HG02938 (cell line): ENCODE measurements around the gene GATAD2A.

Source experiments
- ATAC-seq: cut with Tn5 transposase; IDR thresholded peaks from one replicate; pipeline ENCODE4 v1.9.1; 2021; ENCODE audit warnings: mild to moderate bottlenecking, moderate library complexity; ENCODE audit not compliant: unreplicated experiment

Gene GATAD2A

DNA sequence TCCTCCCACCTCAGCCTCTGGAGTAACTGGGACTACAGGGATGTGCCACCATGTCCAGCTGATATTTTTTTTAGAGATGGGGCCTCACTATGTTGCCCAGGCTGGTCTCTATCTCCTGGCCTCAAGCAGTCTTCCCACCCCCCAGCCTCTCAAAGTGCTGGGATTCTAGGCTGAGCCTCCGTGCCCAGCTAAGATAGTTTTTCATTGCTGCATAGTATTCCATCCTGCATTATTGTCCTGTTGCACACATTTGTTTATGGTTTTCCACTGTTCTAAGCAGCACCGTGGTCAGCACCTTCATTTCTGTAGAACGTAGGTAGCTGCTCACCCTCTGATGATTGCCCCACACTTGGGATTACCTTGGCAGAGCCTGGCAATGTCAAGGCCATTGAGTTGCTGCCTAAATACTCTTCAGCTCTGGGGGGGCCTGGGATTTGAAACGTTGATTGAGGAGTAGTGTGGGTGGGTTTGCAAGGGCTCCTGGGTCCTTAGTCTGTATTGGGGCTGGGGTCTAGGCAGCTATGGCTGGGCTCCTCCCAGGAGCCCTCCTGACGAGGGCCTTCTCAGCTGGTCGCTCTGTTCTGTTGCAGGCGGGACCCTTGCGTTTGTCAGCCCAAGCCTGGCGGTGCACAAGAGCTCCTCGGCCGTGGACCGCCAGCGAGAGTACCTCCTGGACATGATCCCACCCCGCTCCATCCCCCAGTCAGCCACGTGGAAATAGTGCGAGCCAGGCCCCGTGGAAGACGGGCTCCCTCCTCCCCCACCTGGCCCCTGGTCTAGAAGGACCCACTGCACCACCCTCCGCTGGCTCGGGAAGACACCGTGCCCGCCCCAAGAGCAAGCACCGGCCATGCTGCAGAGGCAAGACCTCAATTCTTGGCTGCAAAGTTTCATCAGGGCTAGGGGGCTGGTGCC lies 99.5 kb downstream of the GATAD2A start:
- no peak for ATAC-seq

- no peak for ATAC-seq
Observed at GRCh38 chr19:19505669-19506326, 100.3 kb downstream of the GATAD2A start.

DNA sequence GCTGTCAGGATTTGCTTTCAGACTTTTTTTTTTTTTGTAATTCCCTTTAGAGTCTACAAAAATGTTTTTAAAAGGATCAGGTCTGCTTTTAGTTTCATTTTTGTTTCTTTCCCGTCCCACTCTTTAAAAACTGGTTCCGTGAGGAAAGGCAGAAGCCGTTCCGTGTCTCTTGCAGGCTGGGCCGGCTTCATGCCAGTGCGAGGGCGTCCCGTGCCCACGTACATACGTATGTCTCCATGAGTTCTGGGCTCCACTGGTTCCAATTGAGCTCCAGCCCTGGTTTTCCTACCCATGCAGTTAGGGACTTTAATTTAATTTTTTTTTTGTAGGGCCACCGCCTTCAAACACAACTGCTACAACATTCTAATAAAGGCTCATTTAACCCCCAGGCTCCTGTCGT lies 101.1 kb downstream of the GATAD2A start:
- ATAC-seq, result no peak

- no peak for ATAC-seq
Observed at GRCh38 chr19:19507354-19507753, 101.9 kb downstream of the GATAD2A start.

DNA sequence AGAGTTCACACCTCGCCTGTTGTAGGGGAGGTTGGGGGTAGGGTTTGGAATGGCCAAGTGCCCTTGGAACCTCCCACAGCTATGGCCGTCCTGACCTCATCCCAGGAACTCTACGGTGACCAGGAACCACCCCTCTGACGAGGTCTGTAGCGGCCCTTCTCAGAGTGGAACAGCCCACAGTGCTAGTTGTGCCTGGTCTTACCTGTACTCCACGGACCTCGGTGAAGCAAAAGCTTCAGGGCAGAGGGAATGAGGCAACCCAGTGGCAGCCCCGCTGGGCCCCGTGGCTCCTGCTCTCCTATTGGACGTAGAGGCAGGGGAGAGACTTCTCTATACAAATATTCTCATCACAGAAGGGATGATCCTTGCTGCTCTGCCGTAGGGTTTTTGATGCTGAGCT lies 102.7 kb downstream of the GATAD2A start:
- no peak for ATAC-seq

DNA sequence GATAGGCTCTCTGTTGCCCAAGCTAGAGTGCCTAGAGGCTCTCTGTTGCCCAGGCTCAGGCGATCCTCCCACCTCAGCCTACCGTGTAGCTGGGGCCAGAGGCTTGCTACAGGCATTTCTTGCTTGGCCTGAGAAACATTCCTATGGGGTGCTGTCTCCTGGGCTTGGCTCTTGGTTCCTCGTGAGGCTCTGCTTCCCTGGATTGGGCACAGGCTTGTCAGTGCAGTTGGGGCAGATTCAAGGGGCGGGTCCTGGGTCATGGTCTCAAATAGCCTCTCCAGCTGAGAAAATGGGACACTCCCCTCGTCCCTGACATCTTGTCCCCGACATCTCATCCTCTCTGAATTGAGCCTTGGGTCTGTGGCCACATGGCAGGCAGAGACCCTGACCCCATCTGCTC lies 105.0 kb downstream of the GATAD2A start:
- no peak for ATAC-seq

DNA sequence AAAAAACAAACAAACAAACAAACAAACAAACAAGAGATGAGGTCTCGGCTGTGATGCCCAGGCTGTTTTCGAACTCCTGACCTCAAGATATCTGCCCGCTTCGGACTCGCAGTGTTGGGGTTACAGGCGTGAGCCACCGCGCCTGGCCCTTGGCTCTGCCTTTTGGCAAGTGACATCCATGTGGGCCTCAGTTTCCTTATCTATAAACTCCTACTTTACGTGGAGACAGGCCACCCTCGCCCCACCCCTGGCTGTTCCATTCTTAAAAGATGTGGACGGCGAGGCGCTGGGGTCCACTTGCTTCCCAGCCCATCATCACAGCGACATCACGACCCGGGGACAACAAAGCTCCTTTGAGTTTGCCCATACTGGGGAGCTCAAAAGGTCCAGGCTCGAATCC lies 108.2 kb downstream of the GATAD2A start:
- ATAC-seq, result no peak

GRCh38 chr19:19514215-19514657 lies 108.8 kb downstream of the GATAD2A start:
- no peak for ATAC-seq

- no peak for ATAC-seq
Observed at GRCh38 chr19:19514881-19515641, 109.6 kb downstream of the GATAD2A start, which contains the start of gene TSSK6. Gene TSSK6, minus strand, starts transcription at chr19:19515548. Its CDS starts 121 bp downstream, at chr19:19515427.

- ATAC-seq, result peak; percentile 75
Observed at GRCh38 chr19:19515642-19516519, 110.4 kb downstream of the GATAD2A start, which contains the start of gene NDUFA13. Gene NDUFA13, plus strand, starts transcription at chr19:19516225. Its CDS starts 14 bp downstream, at chr19:19516239.

GRCh38 chr19:19517235-19517619 lies 111.8 kb downstream of the GATAD2A start:
- no peak for ATAC-seq

- ATAC-seq, result no peak
Observed at GRCh38 chr19:19520989-19521388, 115.5 kb downstream of the GATAD2A start.

- ATAC-seq, result no peak
Observed at GRCh38 chr19:19523177-19523576, 117.7 kb downstream of the GATAD2A start.

- ATAC-seq, result no peak
Observed at GRCh38 chr19:19524053-19524452, 118.6 kb downstream of the GATAD2A start.

DNA sequence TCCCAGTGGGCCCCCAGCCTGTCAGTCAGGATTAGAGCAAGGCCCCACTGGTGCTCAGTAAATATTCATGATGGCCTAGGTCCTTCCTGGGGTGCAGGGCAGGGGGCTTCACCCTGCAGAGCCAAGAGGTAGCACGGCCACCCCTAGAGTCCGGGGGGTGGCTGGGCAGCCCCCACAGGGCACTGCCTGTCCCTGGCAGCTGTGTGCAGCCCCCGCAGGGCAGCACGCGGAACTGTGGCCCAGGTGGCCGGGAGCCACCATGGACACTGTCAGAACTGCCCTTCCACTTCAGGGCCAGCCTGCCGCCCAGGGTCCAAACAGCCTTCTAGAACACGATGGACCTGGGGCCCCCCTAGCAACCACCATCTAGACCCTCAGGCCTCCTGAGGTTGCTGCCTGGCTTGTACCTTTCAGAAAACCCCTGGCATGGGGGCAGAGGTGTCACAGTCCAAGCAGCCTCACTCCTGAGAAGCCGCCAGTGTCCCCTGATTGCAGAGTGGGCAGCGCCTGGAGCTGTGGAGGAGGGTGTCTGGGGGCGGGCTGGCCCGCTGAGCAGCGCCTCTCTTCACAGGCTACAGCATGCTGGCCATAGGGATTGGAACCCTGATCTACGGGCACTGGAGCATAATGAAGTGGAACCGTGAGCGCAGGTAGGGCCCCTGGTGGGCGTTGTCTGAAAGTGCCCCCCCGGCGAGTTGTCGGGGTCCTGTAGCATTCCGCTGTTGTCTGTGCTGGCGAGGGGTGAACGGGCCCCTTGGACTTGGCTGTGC lies 120.3 kb downstream of the GATAD2A start:
- no peak for ATAC-seq

DNA sequence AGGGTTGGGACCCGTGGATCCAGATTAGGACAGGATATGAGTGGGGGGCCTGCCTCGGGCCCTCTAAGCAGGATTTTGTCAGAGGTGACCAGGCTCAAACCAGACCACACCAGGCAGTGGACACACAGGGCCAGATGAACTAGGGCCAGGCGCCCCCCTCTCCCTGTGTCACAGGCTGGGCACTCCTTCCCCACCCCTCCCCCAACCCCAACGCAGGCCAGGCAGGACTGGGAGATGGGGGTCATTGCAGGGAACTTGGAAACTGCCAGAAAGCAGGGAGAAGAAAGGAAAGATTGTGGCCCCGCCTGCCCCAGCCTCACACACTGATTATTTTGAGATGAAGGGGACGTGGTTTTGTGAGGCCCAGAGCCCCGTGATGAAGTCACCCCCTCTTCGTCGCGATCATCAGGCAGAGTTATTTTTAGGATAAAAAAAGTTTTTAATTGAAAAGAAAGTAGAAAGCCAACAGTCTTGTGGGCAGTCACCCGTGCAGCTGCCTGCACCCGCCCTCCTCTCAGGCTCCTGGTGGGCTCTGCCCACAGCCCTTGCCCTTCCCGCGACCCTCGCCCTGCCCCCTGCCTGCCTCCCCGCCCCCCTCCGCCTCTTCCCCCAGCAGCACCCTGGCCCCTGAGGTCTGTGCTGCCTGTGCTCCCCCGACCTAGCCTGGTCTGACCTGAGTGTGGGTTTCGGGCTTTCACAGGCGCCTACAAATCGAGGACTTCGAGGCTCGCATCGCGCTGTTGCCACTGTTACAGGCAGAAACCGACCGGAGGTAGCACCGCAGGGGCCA lies 121.3 kb downstream of the GATAD2A start:
- no peak for ATAC-seq

GRCh38 chr19:19527371-19527656 lies 121.8 kb downstream of the GATAD2A start:
- no peak for ATAC-seq

GRCh38 chr19:19527674-19528625 lies 122.5 kb downstream of the GATAD2A start:
- ATAC-seq, result no peak
